Measurements from ENCODE around the gene TASL.
A peak's percentile ranks its signal among the peaks of the same experiment; 100 is the strongest.

Gene TASL

DNA sequence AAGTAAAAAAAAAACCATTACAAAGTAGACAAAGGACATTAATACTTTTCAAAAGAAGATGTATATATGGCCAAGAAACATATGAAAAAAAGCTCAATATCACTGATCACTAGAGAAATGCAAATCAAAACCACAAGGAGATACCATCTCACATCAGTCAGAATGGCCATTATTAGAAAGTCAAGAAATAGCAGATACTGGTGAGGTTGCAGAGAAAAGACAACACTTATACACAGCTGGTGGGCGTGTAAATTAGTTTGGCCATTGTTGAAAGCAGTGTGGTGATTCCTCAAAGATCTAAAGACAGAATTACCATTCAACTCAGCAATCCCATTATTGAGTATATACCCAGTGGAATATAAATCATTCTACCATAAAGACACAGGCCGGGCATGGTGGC is 39.3 kb downstream of the TASL start:
- Histone ChIP-seq H3K18ac (ENCODE audit: low read length) (no peak overlapping the region), H2BK12ac (ENCODE audit: low read length) (no peak overlapping the region), H3K4me1 (ENCODE audit: control insufficient read depth in 1 of 2, insufficient read depth in 2 of 2, low read length in 2 of 2) (no peaks in the 10 kb centered on the region), H3K27me3 (ENCODE audit: insufficient read depth, low read length) (no peaks in the 10 kb centered on the region), H4K8ac (ENCODE audit: low read depth, low read length) (no peak overlapping the region), H4K91ac (ENCODE audit: low read depth, low read length) (no peak overlapping the region), H4K12ac (ENCODE audit: low read depth, low read length) (no peak overlapping the region), H3K79me1 (ENCODE audit: low read length) (no peaks in the 10 kb centered on the region), H3K9ac (ENCODE audit: low read length) (no peak overlapping the region), H3K36me3 (ENCODE audit: control insufficient read depth in 1 of 2, insufficient read depth in 2 of 2, low read length in 2 of 2) (no peaks in the 10 kb centered on the region), H3K9me3 (ENCODE audit: insufficient read depth, low read depth, low read length) (no peaks in the 10 kb centered on the region), H3K4ac (ENCODE audit: low read depth, low read length) (no peak overlapping the region), H3K27ac (ENCODE audit: low read depth, low read length) (no peak overlapping the region), H2BK5ac (ENCODE audit: low read depth, low read length, poor library complexity) (no peak overlapping the region), H3K4me3 (ENCODE audit: low read depth, low read length) (no peak overlapping the region), H2BK120ac (ENCODE audit: insufficient read depth, low read length, poor library complexity) (no peak overlapping the region), H3K14ac (ENCODE audit: low read length) (no peak overlapping the region), H2AFZ (ENCODE audit: insufficient read depth, low read length, poor library complexity) (no peak overlapping the region), H2AK5ac (ENCODE audit: low read length) (no peak overlapping the region), H3K4me2 (ENCODE audit: low read length) (no peak overlapping the region), H3K23ac (ENCODE audit: low read length) (no peak overlapping the region), H3K79me2 (ENCODE audit: control insufficient read depth, insufficient read depth, low read length, poor library complexity) (no peaks in the 10 kb centered on the region)
- no CpG with 5 or more reads among the region's 2 CpGs for WGBS (ENCODE audit: extremely low coverage, insufficient coverage, insufficient read length)
- no peak for DNase-seq

DNA sequence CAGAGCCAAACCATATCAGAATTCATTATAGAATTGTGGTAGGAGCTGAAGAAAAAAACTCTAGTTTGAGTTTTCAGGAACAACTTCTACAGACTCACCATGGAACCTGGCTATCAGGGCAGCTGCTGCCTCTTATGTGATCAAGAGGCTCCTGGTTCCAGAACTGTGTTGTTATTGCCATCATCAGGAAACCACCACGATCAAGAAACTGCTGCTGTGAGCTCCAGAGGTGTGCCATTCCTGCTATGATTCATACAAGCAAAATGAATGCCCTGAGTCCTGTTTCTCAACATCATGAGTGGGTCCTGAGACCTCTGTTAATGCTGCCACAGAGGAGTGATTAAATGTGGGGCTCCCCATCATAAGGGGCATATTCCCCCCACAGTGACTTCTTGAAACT is 43.7 kb downstream of the TASL start:
- Histone ChIP-seq H3K23ac (ENCODE audit: low read length) (no peak overlapping the region), H3K4me3 (ENCODE audit: low read depth, low read length) (no peak overlapping the region), H3K27ac (ENCODE audit: low read depth, low read length) (no peak overlapping the region), H3K9ac (ENCODE audit: low read length) (no peak overlapping the region), H2AFZ (ENCODE audit: insufficient read depth, low read length, poor library complexity) (no peak overlapping the region), H3K36me3 (ENCODE audit: control insufficient read depth in 1 of 2, insufficient read depth in 2 of 2, low read length in 2 of 2) (no peaks in the 10 kb centered on the region), H2BK5ac (ENCODE audit: low read depth, low read length, poor library complexity) (no peak overlapping the region), H4K8ac (ENCODE audit: low read depth, low read length) (no peak overlapping the region), H3K18ac (ENCODE audit: low read length) (no peak overlapping the region), H3K14ac (ENCODE audit: low read length) (no peak overlapping the region), H2AK5ac (ENCODE audit: low read length) (no peak overlapping the region), H3K79me1 (ENCODE audit: low read length) (no peaks in the 10 kb centered on the region), H3K4me2 (ENCODE audit: low read length) (no peak overlapping the region), H4K91ac (ENCODE audit: low read depth, low read length) (no peak overlapping the region), H4K12ac (ENCODE audit: low read depth, low read length) (no peak overlapping the region), H3K4ac (ENCODE audit: low read depth, low read length) (no peak overlapping the region), H3K9me3 (ENCODE audit: insufficient read depth, low read depth, low read length) (no peaks in the 10 kb centered on the region), H3K79me2 (ENCODE audit: control insufficient read depth, insufficient read depth, low read length, poor library complexity) (no peaks in the 10 kb centered on the region), H2BK12ac (ENCODE audit: low read length) (no peak overlapping the region), H3K4me1 (ENCODE audit: control insufficient read depth in 1 of 2, insufficient read depth in 2 of 2, low read length in 2 of 2) (no peaks in the 10 kb centered on the region), H2BK120ac (ENCODE audit: insufficient read depth, low read length, poor library complexity) (no peak overlapping the region), H3K27me3 (ENCODE audit: insufficient read depth, low read length) (no peaks in the 10 kb centered on the region)
- no CpG with 5 or more reads among the region's 1 CpG for WGBS (ENCODE audit: extremely low coverage, insufficient coverage, insufficient read length)
- DNase-seq, result peak; percentile 2 to 9

DNA sequence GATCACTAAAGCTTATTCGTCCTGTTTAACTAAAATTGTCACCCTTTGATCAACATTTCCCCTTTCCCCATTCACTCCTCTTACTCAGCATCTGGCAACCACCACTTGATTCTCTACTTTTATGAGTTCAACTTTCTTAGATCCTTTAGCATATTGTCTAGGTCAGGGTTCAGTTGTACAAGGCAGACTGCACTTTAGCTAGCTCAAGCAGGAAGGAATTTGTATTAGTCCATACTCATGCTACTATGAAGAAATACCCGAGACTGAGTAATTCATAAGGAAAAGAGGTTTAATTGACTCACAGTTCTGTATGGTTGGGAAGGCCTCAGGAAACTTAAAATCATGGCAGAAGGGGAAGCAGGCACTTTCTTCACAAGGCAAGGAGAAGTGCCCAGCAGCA is 44.3 kb downstream of the TASL start:
- no peak overlapping the region for H3K14ac ChIP-seq (ENCODE audit: low read length)
- no peaks in the 10 kb centered on the region for H3K27me3 ChIP-seq (ENCODE audit: insufficient read depth, low read length)
- no peak overlapping the region for H2AK5ac ChIP-seq (ENCODE audit: low read length)
- no CpG with 5 or more reads among the region's 2 CpGs for WGBS (ENCODE audit: extremely low coverage, insufficient coverage, insufficient read length)
- H3K4me1 ChIP-seq (ENCODE audit: control insufficient read depth in 1 of 2, insufficient read depth in 2 of 2, low read length in 2 of 2), result no peaks in the 10 kb centered on the region
- no peak overlapping the region for H3K4ac ChIP-seq (ENCODE audit: low read depth, low read length)
- peak in 1 of 2 donors; percentile 20 for DNase-seq
- H3K9ac ChIP-seq (ENCODE audit: low read length), result no peak overlapping the region
- no peak overlapping the region for H2BK12ac ChIP-seq (ENCODE audit: low read length)
- H3K18ac ChIP-seq (ENCODE audit: low read length), result no peak overlapping the region
- H2BK5ac ChIP-seq (ENCODE audit: low read depth, low read length, poor library complexity), result no peak overlapping the region
- no peak overlapping the region for H2AFZ ChIP-seq (ENCODE audit: insufficient read depth, low read length, poor library complexity)
- H3K4me3 ChIP-seq (ENCODE audit: low read depth, low read length), result no peak overlapping the region
- H2BK120ac ChIP-seq (ENCODE audit: insufficient read depth, low read length, poor library complexity), result no peak overlapping the region
- H4K91ac ChIP-seq (ENCODE audit: low read depth, low read length), result no peak overlapping the region
- no peaks in the 10 kb centered on the region for H3K79me2 ChIP-seq (ENCODE audit: control insufficient read depth, insufficient read depth, low read length, poor library complexity)
- no peak overlapping the region for H3K27ac ChIP-seq (ENCODE audit: low read depth, low read length)
- H3K36me3 ChIP-seq (ENCODE audit: control insufficient read depth in 1 of 2, insufficient read depth in 2 of 2, low read length in 2 of 2), result no peaks in the 10 kb centered on the region
- H4K12ac ChIP-seq (ENCODE audit: low read depth, low read length), result no peak overlapping the region
- H3K79me1 ChIP-seq (ENCODE audit: low read length), result no peaks in the 10 kb centered on the region
- no peak overlapping the region for H4K8ac ChIP-seq (ENCODE audit: low read depth, low read length)
- no peak overlapping the region for H3K23ac ChIP-seq (ENCODE audit: low read length)
- no peaks in the 10 kb centered on the region for H3K9me3 ChIP-seq (ENCODE audit: insufficient read depth, low read depth, low read length)
- H3K4me2 ChIP-seq (ENCODE audit: low read length), result no peak overlapping the region

DNA sequence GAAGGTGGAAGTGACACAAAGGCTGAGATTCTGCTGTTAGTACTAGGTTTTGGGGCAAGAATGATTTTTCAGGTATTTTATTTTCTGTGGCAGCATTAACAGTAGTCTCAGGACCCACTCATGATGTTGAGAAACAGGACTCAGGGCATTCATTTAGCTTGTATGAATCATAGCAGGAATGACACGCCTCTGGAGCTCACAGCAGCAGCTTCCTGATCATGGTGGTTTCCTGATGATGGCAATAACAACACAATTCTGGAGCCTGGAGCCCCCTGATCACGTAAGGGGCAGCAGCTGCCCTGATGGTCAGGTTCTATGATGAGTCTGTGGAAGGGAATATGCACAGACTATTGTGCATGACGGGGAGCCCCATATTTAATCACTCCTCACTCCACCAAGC is 47.0 kb downstream of the TASL start:
- no peaks in the 10 kb centered on the region for H3K79me2 ChIP-seq (ENCODE audit: control insufficient read depth, insufficient read depth, low read length, poor library complexity)
- H3K4me1 ChIP-seq (ENCODE audit: control insufficient read depth in 1 of 2, insufficient read depth in 2 of 2, low read length in 2 of 2), result no peaks in the 10 kb centered on the region
- H2BK12ac ChIP-seq (ENCODE audit: low read length), result no peak overlapping the region
- no peak overlapping the region for H2AFZ ChIP-seq (ENCODE audit: insufficient read depth, low read length, poor library complexity)
- H3K27ac ChIP-seq (ENCODE audit: low read depth, low read length), result no peak overlapping the region
- no CpG with 5 or more reads among the region's 3 CpGs for WGBS (ENCODE audit: extremely low coverage, insufficient coverage, insufficient read length)
- H3K4ac ChIP-seq (ENCODE audit: low read depth, low read length), result no peak overlapping the region
- no peaks in the 10 kb centered on the region for H3K79me1 ChIP-seq (ENCODE audit: low read length)
- H3K4me3 ChIP-seq (ENCODE audit: low read depth, low read length), result no peak overlapping the region
- H4K12ac ChIP-seq (ENCODE audit: low read depth, low read length), result no peak overlapping the region
- no peak overlapping the region for H2BK5ac ChIP-seq (ENCODE audit: low read depth, low read length, poor library complexity)
- H3K36me3 ChIP-seq (ENCODE audit: control insufficient read depth in 1 of 2, insufficient read depth in 2 of 2, low read length in 2 of 2), result no peaks in the 10 kb centered on the region
- no peak overlapping the region for H3K18ac ChIP-seq (ENCODE audit: low read length)
- peak; percentile 6 to 8 for DNase-seq
- no peak overlapping the region for H4K91ac ChIP-seq (ENCODE audit: low read depth, low read length)
- no peak overlapping the region for H3K23ac ChIP-seq (ENCODE audit: low read length)
- no peaks in the 10 kb centered on the region for H3K27me3 ChIP-seq (ENCODE audit: insufficient read depth, low read length)
- H4K8ac ChIP-seq (ENCODE audit: low read depth, low read length), result no peak overlapping the region
- no peak overlapping the region for H2BK120ac ChIP-seq (ENCODE audit: insufficient read depth, low read length, poor library complexity)
- no peak overlapping the region for H2AK5ac ChIP-seq (ENCODE audit: low read length)
- no peak overlapping the region for H3K14ac ChIP-seq (ENCODE audit: low read length)
- H3K9ac ChIP-seq (ENCODE audit: low read length), result no peak overlapping the region
- H3K4me2 ChIP-seq (ENCODE audit: low read length), result no peak overlapping the region
- no peaks in the 10 kb centered on the region for H3K9me3 ChIP-seq (ENCODE audit: insufficient read depth, low read depth, low read length)

Data from trophoblast cell (in vitro differentiated cells and primary cell).